GM12878 (cell line): ENCODE measurements around the gene DSG2. TPM values are rescaled to one million over a fixed set of nuclear protein-coding genes. Genes with fewer than 3 reads are reported as not detected.

ENCODE experiments used
- ASH2L ChIP-seq: fragments of 300-600, 200-600 bp; sonication (generic); IDR thresholded peaks from 2 replicates; pipeline ENCODE4 v1.6.1; 2017; ENCODE audit warnings: low read depth, mild to moderate bottlenecking, borderline replicate concordance
- BCL11A ChIP-seq: IDR thresholded peaks from 2 replicates; pipeline ENCODE4 v1.6.1; 2011; ENCODE audit warnings: low read depth, low read length
- CEBPB ChIP-seq, 2 experiments: fragments of 150-350 bp in 1 of 2; IDR thresholded peaks; 2 replicates each; pipeline ENCODE4 v1.6.1; 2012 to 2014; ENCODE audit warnings: low read depth in 2 of 2, low read length in 2 of 2, borderline replicate concordance in 1 of 2, inconsistent platforms in 1 of 2
- CHD4 ChIP-seq: fragments of 200-600 bp; sonication (generic); IDR thresholded peaks from 2 replicates; pipeline ENCODE4 v1.6.1; 2016; ENCODE audit warnings: mild to moderate bottlenecking
- FOXK2 ChIP-seq: fragments of 450-650 bp; IDR thresholded peaks from 2 replicates; pipeline ENCODE4 v1.6.1; 2017; ENCODE audit warnings: mild to moderate bottlenecking, moderate library complexity
- HDAC2 ChIP-seq: fragments of 200-600 bp; sonication (generic); IDR thresholded peaks from 2 replicates; pipeline ENCODE4 v1.6.1; 2017
- HDAC6 ChIP-seq: fragments of 200-600 bp; sonication (generic); IDR thresholded peaks from one replicate; pipeline ENCODE4 v1.8.0; 2017; ENCODE audit warnings: antibody characterized with exemption; ENCODE audit not compliant: unreplicated experiment
- JUNB ChIP-seq: IDR thresholded peaks from 2 replicates; pipeline ENCODE4 v1.6.1; 2016; ENCODE audit warnings: antibody characterized with exemption, mild to moderate bottlenecking
- KDM1A ChIP-seq: fragments of 200-600 bp; sonication (generic); IDR thresholded peaks from 2 replicates; pipeline ENCODE4 v1.6.1; 2016; ENCODE audit warnings: borderline replicate concordance
- KLF5 ChIP-seq: fragments of 450-650 bp; IDR thresholded peaks from 2 replicates; pipeline ENCODE4 v1.6.1; 2014; ENCODE audit warnings: mild to moderate bottlenecking; ENCODE audit not compliant: partially characterized antibody
- MEF2A ChIP-seq: IDR thresholded peaks from 2 replicates; pipeline ENCODE4 v1.6.1; 2011; ENCODE audit warnings: low read depth, mild to moderate bottlenecking, low read length, moderate library complexity; ENCODE audit not compliant: insufficient read depth
- MYC ChIP-seq: IDR thresholded peaks from 2 replicates; pipeline ENCODE4 v1.6.1; 2011; ENCODE audit warnings: mild to moderate bottlenecking, low read length, moderate library complexity, inconsistent platforms; ENCODE audit not compliant: insufficient read depth, insufficient replicate concordance, insufficient read length, severe bottlenecking
- POLR2AphosphoS2 ChIP-seq: IDR thresholded peaks from 2 replicates; pipeline ENCODE4 v1.6.1; 2011; ENCODE audit warnings: low read depth, mild to moderate bottlenecking, low read length, improper control_type of control experiment, moderate library complexity
- RAD21 ChIP-seq: IDR thresholded peaks from 2 replicates; pipeline ENCODE4 v1.6.1; 2011; ENCODE audit warnings: mild to moderate bottlenecking, low read depth, low read length, moderate library complexity; ENCODE audit not compliant: insufficient read depth
- RB1 ChIP-seq: fragments of 450-650 bp; formaldehyde crosslinking; IDR thresholded peaks from 2 replicates; pipeline ENCODE4 v1.6.1; 2017; ENCODE audit warnings: mild to moderate bottlenecking, borderline replicate concordance
- RFX5 ChIP-seq: IDR thresholded peaks from 2 replicates; pipeline ENCODE4 v1.6.1; 2011; ENCODE audit warnings: low read depth, low read length, improper control_type of control experiment
- SP1 ChIP-seq: IDR thresholded peaks from one replicate; pipeline ENCODE4 v1.6.1; 2011; ENCODE audit warnings: low read depth, low read length
- WRNIP1 ChIP-seq: IDR thresholded peaks from 2 replicates; pipeline ENCODE4 v1.6.1; 2011; ENCODE audit warnings: low read depth, low read length, improper control_type of control experiment, borderline replicate concordance
- ZBTB11 ChIP-seq: fragments of 450-650 bp; formaldehyde crosslinking; IDR thresholded peaks from 2 replicates; pipeline ENCODE4 v1.5.0; 2022; ENCODE audit warnings: mild to moderate bottlenecking, missing genetic modification characterization
- ZSCAN29 ChIP-seq: fragments of 450-650 bp; IDR thresholded peaks from 2 replicates; pipeline ENCODE4 v1.6.1; 2017; ENCODE audit warnings: mild to moderate bottlenecking, moderate library complexity
- polyA plus RNA-seq, 11 experiments: library from polyadenylated mRNA; depleted of rRNA in 4 of 11; unstranded in 6 of 11; stranded (reverse) in 5 of 11; fragments of >200 nt; fragmentation: Nextera tagmentation in 4 of 11; fragmentation: Illumina TruSeq in 1 of 11; extraction: Ambion mirVana in 4 of 11; extraction: Trizol in 1 of 11; gene quantifications; 1 replicate in 1 of 11; 2 replicates in 10 of 11; pipeline versions ENCODE4 v1.2.1 to v1.2.3, GENCODE V29; 2011 to 2016; ENCODE audit warnings: inconsistent platforms in 2 of 11, missing spikeins in 2 of 11, low read depth in 1 of 11
- total RNA-seq, 4 experiments: library from RNA; depleted of rRNA in 3 of 4; stranded (reverse); fragments of >200 nt in 3 of 4; fragmentation: Illumina TruSeq in 1 of 4; extraction: Trizol in 1 of 4; gene quantifications; 2 replicates each; pipeline versions ENCODE4 v1.2.1 to v1.2.3, GENCODE V29; 2013 to 2021
- TF ChIP-seq, protein P1 (sequence below): fragments of 450-650 bp; IDR thresholded peaks from 2 replicates; pipeline ENCODE4 v1.6.1; 2018; ENCODE audit warnings: borderline replicate concordance, mild to moderate bottlenecking; ENCODE audit not compliant: partially characterized antibody
- TF ChIP-seq, protein P2 (sequence below): fragments of 450-650 bp; IDR thresholded peaks from 2 replicates; pipeline ENCODE4 v1.6.1; 2017; ENCODE audit warnings: mild to moderate bottlenecking, moderate library complexity

DSG2 gene
- total and polyA plus RNA-seq, 10 of the 15 experiments (the other 5 are each of a cell fraction or from before 2014, with no cell fraction given), result 11.7 to 46.2 (median 28.0) TPM

DNA sequence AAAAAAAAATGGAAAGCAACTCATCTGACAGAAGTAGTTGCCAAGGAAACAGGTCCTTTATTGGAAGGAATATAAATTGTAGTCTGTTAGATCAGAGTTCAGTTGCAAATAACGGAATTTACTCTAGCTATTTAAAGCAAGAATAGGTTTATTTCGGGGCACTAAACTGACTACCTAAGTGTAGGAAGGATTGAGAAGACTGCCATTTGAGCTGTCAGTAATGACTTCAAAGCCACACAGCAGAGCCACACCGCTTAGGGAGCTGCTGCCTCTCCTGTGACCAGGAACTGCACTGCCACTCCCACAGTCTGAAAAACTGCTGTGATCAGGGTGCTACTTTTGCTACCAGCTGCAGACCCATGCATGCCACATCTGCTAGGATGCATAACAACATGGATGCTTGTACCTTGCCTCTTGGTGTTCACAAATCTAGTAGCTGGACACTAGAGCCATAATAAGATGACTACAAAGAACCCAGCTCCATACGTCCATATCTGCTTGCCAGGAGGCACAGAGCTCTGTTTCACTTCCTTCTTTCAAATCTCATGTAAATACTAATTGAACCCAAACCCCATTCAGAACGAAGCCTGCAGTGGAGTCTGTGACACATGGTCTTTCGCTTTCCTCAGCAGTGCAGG is 2.2 kb downstream of the DSG2 start (continued):
- TF ChIP-seq KDM1A (no peak), KLF5 (no peak), RFX5 (no peak), BCL11A (0 out of 2 replicates have a peak, but pooled peaks have one; percentile 18), CEBPB (IDR thresholded peaks at IDR 0.05; ENCODE audit: borderline replicate concordance in 1 of 2, low read depth in 2 of 2, low read length in 2 of 2) (no peak), HDAC2 (no peak), MYC (no peak), RB1 (no peak), ZSCAN29 (no peak), FOXK2 (no peak), ZBTB11 (CRISPR knock-in tag) (no peak), ASH2L (no peak), CHD4 (no peak), RAD21 (no peak), JUNB (peak; percentile 10; the same call in 1 of the 2 replicates), POLR2AphosphoS2 (no peak), HDAC6 (no peak), SP1 (no peak), WRNIP1 (no peak), MEF2A (no peak)
- TF ChIP-seq, protein P1, sequence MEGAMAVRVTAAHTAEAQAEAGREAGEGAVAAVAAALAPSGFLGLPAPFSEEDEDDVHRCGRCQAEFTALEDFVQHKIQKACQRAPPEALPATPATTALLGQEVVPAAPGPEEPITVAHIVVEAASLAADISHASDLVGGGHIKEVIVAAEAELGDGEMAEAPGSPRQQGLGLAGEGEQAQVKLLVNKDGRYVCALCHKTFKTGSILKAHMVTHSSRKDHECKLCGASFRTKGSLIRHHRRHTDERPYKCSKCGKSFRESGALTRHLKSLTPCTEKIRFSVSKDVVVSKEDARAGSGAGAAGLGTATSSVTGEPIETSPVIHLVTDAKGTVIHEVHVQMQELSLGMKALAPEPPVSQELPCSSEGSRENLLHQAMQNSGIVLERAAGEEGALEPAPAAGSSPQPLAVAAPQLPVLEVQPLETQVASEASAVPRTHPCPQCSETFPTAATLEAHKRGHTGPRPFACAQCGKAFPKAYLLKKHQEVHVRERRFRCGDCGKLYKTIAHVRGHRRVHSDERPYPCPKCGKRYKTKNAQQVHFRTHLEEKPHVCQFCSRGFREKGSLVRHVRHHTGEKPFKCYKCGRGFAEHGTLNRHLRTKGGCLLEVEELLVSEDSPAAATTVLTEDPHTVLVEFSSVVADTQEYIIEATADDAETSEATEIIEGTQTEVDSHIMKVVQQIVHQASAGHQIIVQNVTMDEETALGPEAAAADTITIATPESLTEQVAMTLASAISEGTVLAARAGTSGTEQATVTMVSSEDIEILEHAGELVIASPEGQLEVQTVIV, result no peak
- TF ChIP-seq, protein P2, sequence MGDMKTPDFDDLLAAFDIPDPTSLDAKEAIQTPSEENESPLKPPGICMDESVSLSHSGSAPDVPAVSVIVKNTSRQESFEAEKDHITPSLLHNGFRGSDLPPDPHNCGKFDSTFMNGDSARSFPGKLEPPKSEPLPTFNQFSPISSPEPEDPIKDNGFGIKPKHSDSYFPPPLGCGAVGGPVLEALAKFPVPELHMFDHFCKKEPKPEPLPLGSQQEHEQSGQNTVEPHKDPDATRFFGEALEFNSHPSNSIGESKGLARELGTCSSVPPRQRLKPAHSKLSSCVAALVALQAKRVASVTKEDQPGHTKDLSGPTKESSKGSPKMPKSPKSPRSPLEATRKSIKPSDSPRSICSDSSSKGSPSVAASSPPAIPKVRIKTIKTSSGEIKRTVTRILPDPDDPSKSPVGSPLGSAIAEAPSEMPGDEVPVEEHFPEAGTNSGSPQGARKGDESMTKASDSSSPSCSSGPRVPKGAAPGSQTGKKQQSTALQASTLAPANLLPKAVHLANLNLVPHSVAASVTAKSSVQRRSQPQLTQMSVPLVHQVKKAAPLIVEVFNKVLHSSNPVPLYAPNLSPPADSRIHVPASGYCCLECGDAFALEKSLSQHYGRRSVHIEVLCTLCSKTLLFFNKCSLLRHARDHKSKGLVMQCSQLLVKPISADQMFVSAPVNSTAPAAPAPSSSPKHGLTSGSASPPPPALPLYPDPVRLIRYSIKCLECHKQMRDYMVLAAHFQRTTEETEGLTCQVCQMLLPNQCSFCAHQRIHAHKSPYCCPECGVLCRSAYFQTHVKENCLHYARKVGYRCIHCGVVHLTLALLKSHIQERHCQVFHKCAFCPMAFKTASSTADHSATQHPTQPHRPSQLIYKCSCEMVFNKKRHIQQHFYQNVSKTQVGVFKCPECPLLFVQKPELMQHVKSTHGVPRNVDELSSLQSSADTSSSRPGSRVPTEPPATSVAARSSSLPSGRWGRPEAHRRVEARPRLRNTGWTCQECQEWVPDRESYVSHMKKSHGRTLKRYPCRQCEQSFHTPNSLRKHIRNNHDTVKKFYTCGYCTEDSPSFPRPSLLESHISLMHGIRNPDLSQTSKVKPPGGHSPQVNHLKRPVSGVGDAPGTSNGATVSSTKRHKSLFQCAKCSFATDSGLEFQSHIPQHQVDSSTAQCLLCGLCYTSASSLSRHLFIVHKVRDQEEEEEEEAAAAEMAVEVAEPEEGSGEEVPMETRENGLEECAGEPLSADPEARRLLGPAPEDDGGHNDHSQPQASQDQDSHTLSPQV, result no peak
